HG03280 (cell line): ENCODE results near the gene THSD4.
"Not testable (repeated sequence)": the region's sequence is repeated elsewhere in the genome, so short reads cannot be mapped to it uniquely, and the experiment has no call there.

Experiments
- ATAC-seq: cut with Tn5 transposase; IDR thresholded peaks from one replicate; pipeline ENCODE4 v1.9.1; 2021; ENCODE audit warnings: mild to moderate bottlenecking, moderate library complexity; ENCODE audit not compliant: unreplicated experiment

Gene THSD4

DNA sequence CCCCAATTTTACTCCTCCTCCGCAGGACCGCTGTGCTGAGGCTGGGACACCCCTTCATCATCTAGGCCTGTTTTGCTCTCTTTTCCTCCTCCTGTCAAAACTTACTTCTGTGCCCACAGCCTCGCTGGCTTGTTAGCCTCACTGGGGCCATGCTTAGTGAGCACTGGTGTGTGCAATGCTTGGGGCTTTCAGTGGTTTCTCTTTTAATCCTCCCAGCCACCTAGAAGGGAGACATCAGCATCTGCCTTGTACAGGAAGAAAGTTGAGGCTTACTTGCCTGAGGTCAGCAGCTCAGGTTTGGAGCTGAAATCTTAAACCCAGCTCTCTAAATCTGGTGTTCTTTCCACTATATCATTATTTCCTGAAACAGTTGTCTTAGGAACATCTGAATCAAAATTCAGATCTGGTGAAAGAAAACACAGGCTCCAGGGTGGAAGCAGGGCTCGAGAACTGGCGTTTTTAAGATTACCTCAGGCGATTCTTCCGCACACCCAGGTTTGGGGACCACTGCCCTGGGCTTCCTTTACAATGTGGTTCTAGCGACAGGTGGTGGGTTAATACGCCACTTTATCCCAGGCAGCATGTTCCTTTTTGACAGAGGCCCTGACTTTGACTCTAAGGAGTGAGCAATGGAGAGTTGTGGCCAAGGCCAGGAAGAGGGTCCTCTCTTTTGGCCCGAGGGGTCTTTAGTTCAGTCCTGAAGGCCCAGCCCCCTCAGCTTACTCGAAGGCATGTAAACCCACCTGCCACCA lies 3.8 kb downstream of the THSD4 start:
- ATAC-seq, result no peak

DNA sequence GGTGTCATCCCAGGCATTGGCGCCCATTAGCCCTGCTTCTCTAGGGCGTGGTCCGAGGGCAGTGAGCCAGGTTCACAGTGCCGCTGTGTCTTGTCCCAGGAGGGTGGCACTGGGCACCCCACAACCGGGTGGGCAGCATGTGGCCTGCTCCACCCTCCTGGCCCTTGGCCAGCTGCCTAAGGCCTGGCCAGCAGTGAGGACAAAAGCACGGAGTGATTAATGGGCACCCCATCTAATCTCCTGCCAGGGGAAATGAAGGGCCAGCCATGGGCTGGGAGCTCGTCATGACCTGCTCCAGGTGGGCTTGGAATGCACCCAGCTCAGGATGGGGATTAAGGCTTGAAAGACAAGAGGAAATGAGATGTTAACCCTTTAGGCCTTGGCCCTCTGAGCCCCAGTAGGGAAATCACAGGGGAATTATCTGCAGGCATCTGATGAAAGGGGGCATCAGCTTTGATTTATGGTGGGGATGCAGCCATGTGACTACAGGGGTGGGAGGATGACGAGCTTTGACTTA lies 5.2 kb downstream of the THSD4 start:
- ATAC-seq, result no peak

DNA sequence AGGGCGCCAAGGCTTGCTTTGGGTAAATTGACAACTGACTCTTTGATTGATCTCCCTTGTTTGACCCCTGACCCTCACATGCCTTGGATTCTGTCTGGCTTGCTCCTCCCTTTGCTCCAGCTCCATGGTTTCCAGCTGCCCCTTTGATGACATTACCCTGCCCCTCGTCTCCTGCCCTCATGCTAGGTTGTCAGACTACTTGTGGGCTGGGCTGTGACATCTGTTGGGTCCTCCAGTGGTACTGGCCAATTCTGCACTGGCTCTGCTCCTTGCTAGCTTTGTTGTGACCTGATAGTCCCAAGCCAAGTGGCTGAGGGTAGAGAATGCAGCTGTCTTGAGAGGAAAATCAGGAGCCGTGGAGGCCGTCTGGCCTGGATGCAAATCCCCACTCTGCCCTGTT lies 6.2 kb downstream of the THSD4 start:
- no peak for ATAC-seq

DNA sequence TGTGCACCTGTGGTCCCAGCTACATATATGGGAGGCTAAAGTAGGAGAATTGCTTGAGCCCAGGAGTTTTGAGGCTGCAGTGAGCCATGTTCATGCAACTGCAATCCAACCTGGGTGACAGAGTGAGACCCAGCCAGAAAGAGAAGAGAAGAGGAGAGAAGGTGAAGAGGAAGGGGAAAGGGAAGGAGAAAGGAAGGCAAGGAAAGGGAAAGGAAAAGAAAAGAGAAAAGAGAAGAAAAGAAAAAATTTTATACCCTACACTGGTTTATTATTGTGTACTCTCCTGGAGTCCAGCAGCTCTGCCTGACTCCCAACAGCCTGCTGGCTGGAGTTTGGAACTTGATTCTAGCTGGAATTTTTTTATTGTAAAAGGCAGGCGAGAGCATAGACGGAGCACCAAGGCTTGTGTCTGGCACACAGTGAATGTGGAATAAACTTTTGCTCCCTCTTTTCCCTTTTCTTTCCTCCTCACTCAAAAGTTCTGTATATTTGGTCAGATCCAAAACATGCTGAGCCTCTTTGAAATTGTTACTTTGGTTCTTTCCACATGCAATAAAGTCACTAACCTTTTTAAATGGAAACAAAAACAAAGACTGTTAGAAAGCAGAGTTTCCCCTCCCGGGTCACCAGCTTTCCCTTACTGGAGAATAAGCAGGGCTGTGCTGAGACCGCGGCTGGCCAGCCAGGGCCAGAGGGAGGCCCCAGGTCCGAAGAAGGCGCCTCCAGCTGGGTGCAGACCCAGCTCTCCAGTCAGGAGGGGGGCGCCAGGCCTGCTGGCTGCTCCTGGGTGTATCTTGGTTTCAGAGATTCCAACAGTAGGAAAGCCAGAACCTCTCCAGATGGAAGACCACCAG lies 9.9 kb downstream of the THSD4 start:
- ATAC-seq, result no peak

DNA sequence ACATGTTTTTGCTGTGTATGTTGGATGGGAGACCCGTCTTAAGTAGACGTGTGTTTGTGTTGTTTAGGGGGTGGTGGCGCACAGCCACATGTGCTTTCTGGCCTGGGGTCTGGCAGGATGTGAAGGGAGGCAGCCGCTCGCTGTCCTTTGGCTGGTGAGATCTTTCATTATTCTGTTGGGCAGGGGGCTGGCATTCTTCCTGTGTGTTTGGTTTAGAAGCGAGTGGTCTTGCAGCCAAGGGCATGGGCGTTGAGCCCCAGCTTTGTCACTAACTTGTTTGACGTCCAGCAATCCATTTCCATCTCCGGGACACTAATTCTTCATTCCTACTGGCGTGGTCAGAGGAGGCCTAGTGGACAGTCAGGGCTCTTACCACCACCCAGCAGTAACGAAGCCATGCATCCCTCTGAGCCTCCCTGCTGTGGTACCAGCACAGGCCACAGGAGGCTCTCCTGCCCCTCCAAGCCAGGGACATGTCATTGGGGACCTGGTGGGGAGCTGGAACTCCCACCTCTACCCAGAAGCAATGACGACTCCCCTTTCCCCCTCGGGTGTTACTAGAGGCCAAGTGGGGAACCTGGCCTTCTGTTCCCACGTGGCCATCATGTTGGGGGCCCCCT lies 10.7 kb downstream of the THSD4 start:
- ATAC-seq, result no peak

DNA sequence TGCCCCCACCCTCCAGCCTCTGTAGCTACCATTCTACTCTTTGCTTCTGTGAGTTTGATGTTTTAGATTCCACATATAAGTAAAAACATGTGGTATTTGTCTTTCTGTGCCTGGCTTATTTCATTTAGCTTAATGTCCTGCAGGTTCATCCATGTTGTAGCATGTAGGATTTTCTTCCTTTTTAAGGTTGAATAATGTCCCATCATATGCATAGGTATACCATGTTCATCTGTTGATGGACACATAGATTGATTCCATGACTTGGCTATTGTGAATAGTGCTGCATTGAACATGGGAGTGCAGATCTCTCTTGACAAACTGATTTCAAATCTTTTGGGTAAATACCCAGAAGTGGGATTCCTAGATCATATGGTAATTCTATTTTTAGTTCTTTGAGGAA lies 11.8 kb downstream of the THSD4 start:
- ATAC-seq, result no peak

DNA sequence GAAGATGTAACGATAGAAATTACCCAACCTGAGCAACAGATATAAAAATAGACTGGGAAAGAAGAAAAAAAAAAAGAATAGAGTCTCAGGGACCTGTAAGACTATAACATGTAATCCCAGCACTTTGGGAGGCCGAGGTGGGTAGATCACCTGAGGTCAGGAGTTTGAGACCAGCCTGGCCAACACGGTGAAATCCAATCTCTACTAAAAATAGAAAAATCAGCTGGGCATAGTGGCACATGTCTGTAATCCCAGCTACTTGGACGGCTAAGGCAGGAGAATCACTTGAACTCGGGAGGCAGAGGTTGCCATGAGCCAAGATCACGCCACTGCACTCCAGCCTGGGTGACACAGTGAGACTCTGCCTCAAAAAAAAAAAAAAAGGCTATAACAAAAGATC lies 12.9 kb downstream of the THSD4 start:
- ATAC-seq, result not testable (repeated sequence)

DNA sequence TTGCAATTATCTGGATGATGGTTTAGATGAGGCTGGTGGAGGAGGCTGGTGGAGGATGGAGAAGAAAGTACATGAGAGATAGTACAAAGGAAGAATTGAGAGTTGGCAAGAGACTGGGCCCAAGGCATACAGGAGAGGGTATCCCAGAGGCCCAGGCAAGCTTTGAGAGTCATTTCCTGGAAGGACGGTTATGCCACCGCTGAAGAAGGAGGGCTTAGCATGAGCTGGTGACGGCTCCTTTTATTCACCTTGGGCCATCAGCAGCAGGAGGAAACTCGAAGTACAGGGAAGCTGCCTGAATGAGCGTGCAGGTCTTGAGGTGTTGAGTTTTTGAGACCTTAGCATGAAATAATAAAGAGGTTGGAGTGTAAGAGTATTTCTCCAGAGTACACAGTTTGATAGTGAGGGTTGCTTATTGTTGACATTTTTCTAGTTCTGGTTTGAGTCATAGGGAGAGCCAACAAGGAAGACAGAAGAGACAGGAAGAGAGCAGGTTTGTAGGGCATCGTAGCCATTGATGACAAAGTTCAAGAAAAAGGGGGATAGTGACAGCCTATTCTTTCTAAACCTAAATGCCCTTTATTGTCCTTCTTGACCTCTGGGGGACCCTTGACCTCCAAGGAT lies 13.8 kb downstream of the THSD4 start:
- no peak for ATAC-seq

DNA sequence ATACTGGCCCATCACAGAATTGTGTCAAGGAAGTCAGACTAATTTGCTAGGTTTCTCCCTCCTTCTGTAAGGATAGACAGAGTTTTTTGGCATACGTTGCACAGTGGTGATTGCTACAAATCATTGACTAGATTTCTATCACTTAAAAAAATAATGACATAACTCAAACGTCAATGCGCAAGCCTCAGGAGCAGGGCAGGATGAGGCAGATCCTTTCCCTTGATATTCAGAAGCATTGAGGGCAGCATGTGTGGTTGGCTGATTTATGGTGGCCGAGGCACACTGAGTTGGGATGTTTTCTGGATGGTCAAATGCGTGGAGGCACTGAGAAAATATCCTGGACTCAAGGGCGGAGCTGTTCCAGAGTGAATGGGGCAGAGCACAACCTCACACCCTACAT lies 14.4 kb downstream of the THSD4 start:
- ATAC-seq, result no peak

DNA sequence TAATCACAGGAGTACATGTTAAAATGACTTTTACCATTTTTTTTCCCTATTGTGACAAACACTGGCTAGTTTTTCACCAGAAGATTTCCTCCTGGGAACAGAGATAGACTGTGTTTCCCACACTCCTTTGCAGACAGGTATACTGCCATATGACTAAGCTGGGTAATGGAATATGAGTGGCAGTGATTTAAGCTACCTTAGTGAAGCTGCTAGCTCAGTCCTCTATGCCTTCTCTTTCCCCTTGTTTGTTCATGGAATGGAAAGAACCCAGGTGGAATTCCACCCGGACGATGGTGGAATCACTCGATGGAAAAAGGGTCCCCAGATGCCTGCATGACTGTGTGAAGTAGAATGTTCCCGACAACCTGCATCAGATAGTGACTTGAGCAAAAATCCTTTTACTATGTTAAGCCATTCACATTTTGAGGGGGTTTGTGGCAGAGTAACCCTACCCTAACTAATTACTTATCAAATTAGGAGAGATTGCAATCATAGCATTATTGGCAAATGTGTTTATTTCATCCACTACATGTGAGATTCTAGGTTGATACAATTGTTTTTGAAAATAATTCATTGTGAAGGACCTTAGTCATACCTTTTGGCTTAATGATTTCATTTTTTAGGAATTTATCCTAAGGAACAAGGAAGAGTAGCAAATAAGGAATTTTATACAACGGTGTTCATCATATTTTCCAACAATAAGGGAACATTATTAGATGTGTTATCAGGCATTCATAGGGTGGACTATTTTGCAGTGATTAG lies 16.5 kb downstream of the THSD4 start:
- ATAC-seq, result no peak

DNA sequence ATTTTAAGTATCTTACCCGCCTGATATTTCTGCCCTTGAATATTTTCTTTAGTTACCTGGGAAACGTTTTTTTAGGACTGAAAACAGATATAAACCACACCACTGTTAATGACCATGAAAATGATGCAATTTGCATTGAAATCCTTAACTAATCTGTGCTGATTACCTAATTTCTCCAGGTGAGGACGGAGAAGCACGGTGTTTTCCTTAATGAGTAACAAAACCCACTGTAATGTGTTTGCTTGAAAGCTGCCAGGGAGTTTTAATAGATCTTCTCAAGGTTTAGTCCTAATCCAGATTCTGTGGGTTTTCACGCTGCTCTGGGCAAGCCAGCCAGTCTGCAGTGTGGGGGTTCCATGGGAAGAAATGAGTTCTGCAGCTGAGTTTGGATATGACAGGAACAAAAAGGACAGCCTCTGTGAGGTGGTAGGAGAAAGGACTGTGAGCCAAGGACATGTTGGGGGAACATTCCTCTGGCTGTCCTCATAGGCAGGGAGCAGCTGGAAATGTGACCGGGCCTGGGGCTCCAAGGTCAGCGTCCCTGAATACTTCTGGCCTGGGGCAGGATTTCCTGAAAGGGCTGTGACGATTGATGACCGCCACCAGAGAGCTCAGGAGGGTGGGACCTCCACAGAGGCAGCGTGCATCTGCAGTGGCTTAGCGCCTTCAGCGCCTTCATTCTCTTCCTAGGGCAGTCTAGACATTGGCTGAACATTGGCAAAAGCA lies 18.6 kb downstream of the THSD4 start:
- ATAC-seq, result no peak

DNA sequence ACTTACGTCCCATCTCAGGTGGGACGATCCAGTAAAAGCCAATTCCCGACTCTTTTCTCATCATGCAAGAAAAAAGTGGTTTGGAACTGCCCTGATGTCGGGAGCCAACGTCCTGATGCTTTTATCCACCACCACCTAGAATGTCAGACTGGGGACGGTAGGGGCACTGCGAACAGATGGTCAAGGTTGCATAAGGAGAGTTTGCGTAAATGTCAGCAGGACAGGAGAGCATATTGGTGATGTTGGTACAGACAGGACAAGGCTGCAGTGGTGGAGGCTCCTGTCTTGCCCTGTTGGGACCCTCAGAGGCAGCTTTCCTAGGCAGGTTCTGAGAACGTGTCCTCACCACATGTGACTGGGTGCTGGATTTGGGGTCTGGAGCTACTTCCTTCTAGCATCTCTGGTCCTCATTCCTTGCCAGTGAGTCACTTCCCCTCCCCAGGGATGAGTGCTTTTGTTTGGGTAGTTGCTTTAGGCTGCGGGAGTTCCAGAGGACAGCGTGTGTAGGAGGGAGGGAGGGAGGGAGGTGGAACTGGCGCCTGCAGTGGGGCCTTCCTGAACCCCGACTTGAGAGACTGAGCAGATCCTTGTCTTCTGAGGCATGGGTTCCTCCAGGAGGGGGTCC lies 21.0 kb downstream of the THSD4 start:
- no peak for ATAC-seq

DNA sequence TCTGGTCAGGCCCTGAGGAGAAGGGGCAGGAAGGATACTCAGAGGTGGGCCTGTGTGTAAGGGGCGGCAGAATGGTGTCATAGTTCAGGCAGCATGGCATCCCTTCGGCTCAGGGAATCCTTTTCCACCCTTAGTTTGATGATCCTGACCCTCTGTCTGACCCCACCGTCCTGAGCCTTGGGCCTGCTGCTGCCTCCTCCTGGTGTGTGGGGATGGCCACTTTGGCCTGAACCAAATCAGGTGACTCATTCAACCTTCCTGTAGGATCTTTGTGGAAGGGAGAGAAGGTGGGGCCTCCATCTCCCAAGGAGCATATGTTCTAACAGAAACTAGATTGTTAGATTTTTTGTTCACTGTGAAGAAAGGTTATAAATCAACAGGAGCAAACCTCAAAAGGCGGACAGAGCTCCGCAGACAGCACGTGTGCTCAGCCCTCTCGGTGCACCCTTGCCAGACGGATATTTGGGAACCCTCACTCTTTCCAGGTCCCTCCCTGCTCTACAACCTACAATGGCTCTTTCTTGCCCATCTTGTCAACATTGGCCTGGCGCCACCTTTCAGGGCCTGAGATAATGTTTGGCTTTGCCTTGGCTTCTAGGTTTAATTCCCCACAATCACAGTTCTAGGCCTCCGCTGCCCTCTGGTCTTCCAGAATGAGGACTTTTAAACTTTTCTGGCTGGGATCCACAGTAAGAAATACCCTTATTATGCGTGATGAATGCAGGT lies 21.7 kb downstream of the THSD4 start:
- ATAC-seq, result no peak

DNA sequence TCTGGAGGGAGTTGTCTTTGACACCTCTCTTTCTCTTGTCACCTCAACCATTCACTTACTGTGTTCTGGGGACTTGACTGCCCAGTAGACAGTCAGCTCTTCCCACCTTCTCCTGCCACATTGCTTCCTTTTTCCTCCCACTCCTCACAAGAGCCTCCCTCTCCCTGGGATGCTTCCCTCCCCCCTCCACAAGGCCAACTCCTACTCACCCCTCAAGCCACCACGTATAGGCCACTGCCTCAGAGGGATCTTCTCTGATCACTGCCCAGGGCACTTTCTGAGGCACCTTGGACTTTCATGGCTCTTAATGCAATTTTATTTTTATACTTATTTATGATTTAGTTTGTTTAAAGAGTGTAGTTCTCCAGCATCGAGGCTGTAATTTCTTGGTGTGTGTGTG lies 23.2 kb downstream of the THSD4 start:
- ATAC-seq, result no peak

DNA sequence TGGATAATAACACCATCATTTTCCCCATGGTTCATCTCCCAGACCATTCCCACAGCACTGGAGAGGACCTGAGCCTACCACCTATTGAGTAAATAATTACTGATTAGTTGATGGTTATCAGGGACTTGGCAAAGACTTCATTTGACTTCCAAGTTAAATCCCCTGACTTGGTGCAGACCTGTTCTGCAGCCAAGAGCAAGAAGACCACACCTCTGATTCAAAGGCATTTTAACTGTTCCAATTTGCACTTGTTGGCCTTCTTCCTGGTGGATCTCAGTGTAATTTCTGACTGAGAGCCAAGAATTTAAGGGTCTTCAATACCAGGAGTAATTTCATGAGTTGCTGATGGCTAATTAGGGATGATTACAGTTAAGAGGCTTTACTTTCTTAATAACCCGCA lies 24.0 kb downstream of the THSD4 start:
- no peak for ATAC-seq

DNA sequence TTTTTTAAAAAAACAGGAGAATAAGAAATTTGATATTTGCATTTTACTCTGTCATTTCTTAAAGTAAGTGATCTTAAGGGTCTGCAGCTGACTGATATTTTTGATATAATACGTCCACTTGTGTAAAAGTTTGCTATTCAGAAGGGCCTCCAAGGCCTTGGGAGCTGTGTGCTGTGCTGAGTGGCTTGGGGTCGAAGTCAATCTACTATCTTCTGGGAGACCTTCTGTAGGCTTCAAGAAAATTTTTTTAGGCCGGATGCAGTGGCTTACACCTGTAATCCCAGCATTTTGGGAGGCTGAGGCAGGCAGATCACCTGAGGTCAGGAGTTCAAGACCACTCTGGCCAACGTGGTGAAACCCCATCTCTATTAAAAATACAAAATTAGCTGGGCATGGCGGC lies 26.3 kb downstream of the THSD4 start:
- no peak for ATAC-seq

DNA sequence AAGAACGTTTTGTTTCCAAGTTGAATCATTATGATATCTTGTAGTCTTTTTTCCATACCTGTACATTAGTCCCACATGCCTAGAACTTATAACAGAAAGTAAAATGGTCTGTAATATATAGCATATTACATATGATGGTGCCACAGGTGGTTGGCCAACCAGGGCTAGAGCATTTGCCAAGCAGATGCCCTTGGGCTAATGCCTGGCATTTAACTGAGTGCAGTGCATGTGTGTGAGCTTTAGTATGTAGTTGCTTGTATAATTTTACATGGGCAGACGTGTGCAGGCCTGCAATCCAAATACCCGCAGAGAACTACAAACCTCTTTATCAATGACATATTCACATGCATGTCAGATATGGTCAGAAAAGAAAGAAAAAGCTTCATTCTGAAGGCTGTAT lies 27.5 kb downstream of the THSD4 start:
- ATAC-seq, result no peak

DNA sequence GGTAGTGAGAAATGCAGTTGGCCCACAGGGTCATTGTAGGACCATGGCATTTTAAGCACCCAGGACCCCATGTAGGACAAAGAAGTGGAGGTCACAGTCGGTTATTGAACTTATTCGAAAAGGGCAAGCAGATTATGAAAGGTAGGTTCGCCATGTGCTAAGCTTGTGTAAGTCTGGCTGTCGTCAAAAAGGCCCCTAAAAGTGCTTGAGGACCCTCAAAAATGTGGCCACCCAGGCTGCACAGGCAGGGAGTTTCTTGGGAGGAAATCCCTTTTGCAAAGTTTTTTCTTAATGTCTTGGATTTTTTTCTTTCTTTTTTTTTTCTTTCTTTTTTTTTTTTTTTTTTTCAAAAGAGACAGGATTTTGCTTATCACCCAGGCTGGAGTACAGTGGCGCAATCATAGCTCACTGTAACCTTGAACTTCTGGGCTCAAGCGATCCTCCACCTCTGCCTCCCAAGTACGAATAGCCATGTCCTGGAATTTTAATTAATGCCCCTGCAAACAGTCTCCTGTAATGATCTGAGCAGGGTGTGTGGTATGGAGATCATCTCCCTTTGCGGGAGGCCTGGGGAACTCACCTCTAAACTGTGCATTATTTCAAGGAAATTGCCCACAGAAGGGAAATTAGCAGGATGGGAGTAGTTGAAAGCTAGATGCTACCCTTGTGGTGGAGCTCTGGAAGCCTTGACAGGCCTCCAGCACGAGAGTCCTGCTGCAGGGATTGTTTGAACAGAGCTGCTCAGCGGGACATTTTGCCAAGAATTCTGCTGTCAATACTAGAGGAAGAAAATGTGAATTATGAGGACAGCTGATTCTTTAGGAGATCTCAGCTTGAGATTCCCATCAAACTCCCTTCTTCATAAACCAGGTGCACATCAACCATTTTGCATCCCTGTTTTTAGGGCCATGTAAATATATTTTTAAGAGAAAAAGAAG lies 28.4 kb downstream of the THSD4 start:
- no peak for ATAC-seq
